ENCODE results near the gene MYL11.

GRCh38 chr16:30361180-30361579 is 13.4 kb upstream of the MYL11 start:
- TF ChIP-seq CTCF (conservative IDR thresholded peaks at IDR 0.05 in 1 of 2, IDR thresholded peaks at IDR 0.05 in 1 of 2; ENCODE audit: extremely low read depth in 1 of 2, insufficient read depth in 1 of 2, low read depth in 1 of 2, low read length in 2 of 2) (no peak), EZH2 (IDR thresholded peaks at IDR 0.05; ENCODE audit: borderline replicate concordance, low read length) (no peak)
